ENCODE results near the gene CRAT.

The CRAT gene

GRCh38 chr9:129110740-129111527 lies at the start of gene CRAT, which contains the start of gene PTPA:
CRAT (minus strand) TSS chr9:129110793; CDS start chr9:129110509, 284 bp downstream.
PTPA (plus strand) TSS chr9:129111415; CDS start chr9:129111601, 186 bp downstream.
- DNase-seq: peak; percentile 85

GRCh38 chr9:129156163-129156562 lies 45.6 kb upstream of the CRAT start:
- no peak for DNase-seq

GRCh38 chr9:129154866-129155477 lies 44.4 kb upstream of the CRAT start:
- no peak for DNase-seq

- no peak for DNase-seq
Observed at GRCh38 chr9:129151469-129151868, 40.9 kb upstream of the CRAT start.

GRCh38 chr9:129150672-129151211 lies 40.1 kb upstream of the CRAT start:
- DNase-seq: no peak

GRCh38 chr9:129150122-129150521 lies 39.5 kb upstream of the CRAT start:
- no peak for DNase-seq

GRCh38 chr9:129149442-129149841 lies 38.8 kb upstream of the CRAT start:
- no peak for DNase-seq

GRCh38 chr9:129148463-129149204 lies 38.0 kb upstream of the CRAT start:
- no peak for DNase-seq

- no peak for DNase-seq
Observed at GRCh38 chr9:129146441-129146941, 35.9 kb upstream of the CRAT start.

GRCh38 chr9:129145841-129146292 lies 35.3 kb upstream of the CRAT start:
- no peak for DNase-seq

GRCh38 chr9:129145316-129145715 lies 34.7 kb upstream of the CRAT start:
- no peak for DNase-seq

- DNase-seq: peak; percentile 33
Observed at GRCh38 chr9:129143031-129143927, 32.7 kb upstream of the CRAT start.

- DNase-seq: no peak
Observed at GRCh38 chr9:129142138-129142935, 31.7 kb upstream of the CRAT start.

GRCh38 chr9:129141066-129142041 lies 30.8 kb upstream of the CRAT start:
- no peak for DNase-seq

GRCh38 chr9:129140397-129141065 lies 29.9 kb upstream of the CRAT start:
- no peak for DNase-seq

GRCh38 chr9:129139993-129140396 lies 29.4 kb upstream of the CRAT start:
- DNase-seq: peak; percentile 96

GRCh38 chr9:129139233-129139992 lies 28.8 kb upstream of the CRAT start:
- DNase-seq: peak; percentile 78

GRCh38 chr9:129138476-129139232 lies 28.1 kb upstream of the CRAT start:
- no peak for DNase-seq

Measured in DMS 273 treated with DMSO at 0.1 percent for 48 hours (cell line).